Prostate gland (tissue), 2 donors: ENCODE measurements around the gene MYADML2.

ENCODE experiments used
- CTCF ChIP-seq, 4 experiments: fragments of 200-600 bp in 2 of 4; fragments of 450-650 bp in 2 of 4; sonication (generic) in 2 of 4; IDR thresholded peaks; 1 replicate in 3 of 4; 2 replicates in 1 of 4; pipeline ENCODE4 v1.5.1; 2016 to 2019; ENCODE audit warnings: antibody characterized with exemption in 4 of 4, mild to moderate bottlenecking in 2 of 4, moderate library complexity in 2 of 4
- POLR2A ChIP-seq: fragments of 450-650 bp; IDR thresholded peaks from one replicate; pipeline ENCODE4 v1.6.1; 2016; ENCODE audit warnings: antibody characterized with exemption, mild to moderate bottlenecking
- POLR2AphosphoS5 ChIP-seq: sonication (generic); formaldehyde crosslinking; IDR thresholded peaks from one replicate; pipeline ENCODE4 v1.6.1; 2017; ENCODE audit warnings: antibody characterized with exemption

GRCh38 chr17:81978524-81979298, 31.7 kb upstream of the MYADML2 start:
- TF ChIP-seq CTCF (IDR thresholded peaks at IDR 0.05) (no peak), POLR2A (no peak), POLR2AphosphoS5 (no peak)
